ENCODE results near the gene FNTB. TPM values are rescaled to one million over a fixed set of nuclear protein-coding genes. Genes with fewer than 3 reads are reported as not detected.

Gene FNTB
- total and polyA plus RNA-seq, 2 donors (not counting 1 experiment from before 2014, with no cell fraction given) = 6.6 to 10.2 TPM

GRCh38 chr14:65065719-65066118, 79.0 kb downstream of the FNTB start:
- no peak for DNase-seq
- WGBS (ENCODE audit: insufficient coverage) = 93% methylated on average over 7 of the region's 7 CpGs
- no peaks in the 10 kb centered on the region for H3K9me3 Mint-ChIP-seq (ENCODE audit: insufficient read depth)
- Histone ChIP-seq H3K27me3 (replicated peaks in 1 of 4; ENCODE audit: control extremely low read depth in 1 of 4, control insufficient read depth in 3 of 4, insufficient read depth in 4 of 4, low read length in 3 of 4) (no peaks in the 10 kb centered on the region), H3K4me3 (ENCODE audit: control extremely low read depth in 1 of 5, extremely low read depth in 1 of 5, insufficient read depth in 1 of 5, low read depth in 2 of 5, low read length in 4 of 5) (no peak overlapping the region), H3K27ac (ENCODE audit: low read length in 2 of 2) (no peak overlapping the region), H3K36me3 (replicated peaks in 1 of 2; ENCODE audit: control extremely low read depth in 1 of 2, control insufficient read depth in 1 of 2, extremely low read depth in 1 of 2, insufficient read depth in 2 of 2, low read length in 1 of 2) (peaks cover 0 to 59% of the 10 kb centered on the region in 2 experiments), H3K9me3 (ENCODE audit: control extremely low read depth in 1 of 3, control insufficient read depth in 2 of 3, insufficient read depth in 1 of 3, low read length in 2 of 3) (no peaks in the 10 kb centered on the region), H3K4me2 (replicated peaks; ENCODE audit: low read depth, low read length, poor library complexity, severe bottlenecking) (no peak overlapping the region), H3K79me2 (ENCODE audit: control insufficient read depth, insufficient read depth, low read length) (peaks cover 3% of the 10 kb centered on the region), H3K4me1 (ENCODE audit: control insufficient read depth in 2 of 2, insufficient read depth in 2 of 2, low read length in 2 of 2) (no peaks in the 10 kb centered on the region), H4K20me1 (ENCODE audit: control insufficient read depth, insufficient read depth, low read length, poor library complexity, severe bottlenecking) (peaks cover 5% of the 10 kb centered on the region), H3K9ac (ENCODE audit: low read length) (no peak overlapping the region), H2AFZ (ENCODE audit: insufficient read depth, low read depth, low read length, poor library complexity, severe bottlenecking) (no peak overlapping the region)
- ChIA-PET POLR2A (no interaction called here), CTCF (no interaction called here)
- intact Hi-C loops (cut with micrococcal nuclease) = no loop called here
- H3K27me3 Mint-ChIP-seq = no peaks in the 10 kb centered on the region
- H3K27ac Mint-ChIP-seq = no peak overlapping the region
- ATAC-seq (ENCODE audit: low read depth) = no peak
- TF ChIP-seq, protein P1, sequence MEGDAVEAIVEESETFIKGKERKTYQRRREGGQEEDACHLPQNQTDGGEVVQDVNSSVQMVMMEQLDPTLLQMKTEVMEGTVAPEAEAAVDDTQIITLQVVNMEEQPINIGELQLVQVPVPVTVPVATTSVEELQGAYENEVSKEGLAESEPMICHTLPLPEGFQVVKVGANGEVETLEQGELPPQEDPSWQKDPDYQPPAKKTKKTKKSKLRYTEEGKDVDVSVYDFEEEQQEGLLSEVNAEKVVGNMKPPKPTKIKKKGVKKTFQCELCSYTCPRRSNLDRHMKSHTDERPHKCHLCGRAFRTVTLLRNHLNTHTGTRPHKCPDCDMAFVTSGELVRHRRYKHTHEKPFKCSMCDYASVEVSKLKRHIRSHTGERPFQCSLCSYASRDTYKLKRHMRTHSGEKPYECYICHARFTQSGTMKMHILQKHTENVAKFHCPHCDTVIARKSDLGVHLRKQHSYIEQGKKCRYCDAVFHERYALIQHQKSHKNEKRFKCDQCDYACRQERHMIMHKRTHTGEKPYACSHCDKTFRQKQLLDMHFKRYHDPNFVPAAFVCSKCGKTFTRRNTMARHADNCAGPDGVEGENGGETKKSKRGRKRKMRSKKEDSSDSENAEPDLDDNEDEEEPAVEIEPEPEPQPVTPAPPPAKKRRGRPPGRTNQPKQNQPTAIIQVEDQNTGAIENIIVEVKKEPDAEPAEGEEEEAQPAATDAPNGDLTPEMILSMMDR (IDR thresholded peaks at IDR 0.05) = no peak
- TF ChIP-seq EZH2 (IDR thresholded peaks at IDR 0.05; ENCODE audit: borderline replicate concordance, insufficient read depth, low read depth, low read length, poor library complexity, severe bottlenecking) = no peak
- no peak overlapping the region for H3K4me3 Mint-ChIP-seq
- peaks cover 6% of the 10 kb centered on the region for H3K4me1 Mint-ChIP-seq

DNA sequence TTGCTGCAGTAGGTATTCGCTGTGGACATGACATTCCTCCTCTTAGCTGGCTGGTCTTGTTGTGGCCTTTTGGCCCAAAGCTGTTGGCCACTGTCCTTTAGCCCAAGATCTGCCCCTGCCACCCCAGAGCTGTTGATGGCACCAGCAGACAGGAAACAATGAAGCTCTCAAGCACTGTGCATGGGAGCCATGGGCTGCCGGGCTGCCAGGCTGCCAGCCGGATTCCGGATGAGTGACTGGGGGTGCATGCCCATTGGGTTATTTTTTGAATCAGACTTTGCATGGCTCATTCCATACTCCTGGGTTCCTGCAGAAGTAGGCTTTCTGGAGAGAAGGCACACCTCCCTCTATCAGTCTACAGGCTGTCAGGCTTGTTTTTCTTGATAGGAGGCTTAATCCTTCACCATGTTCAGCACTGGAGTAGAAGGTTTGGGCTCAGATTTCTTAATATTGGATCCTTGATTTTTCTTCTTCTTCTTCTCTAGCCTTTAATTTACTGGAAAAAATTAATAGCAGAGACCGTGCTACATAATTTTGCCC, 83.2 kb downstream of the FNTB start:
- no peaks in the 10 kb centered on the region for H3K27me3 Mint-ChIP-seq
- POLR2A ChIA-PET = no interaction called here
- no peak for ATAC-seq (ENCODE audit: low read depth)
- TF ChIP-seq, protein P1 (IDR thresholded peaks at IDR 0.05) = no peak
- no peak for TF ChIP-seq EZH2 (IDR thresholded peaks at IDR 0.05; ENCODE audit: borderline replicate concordance, insufficient read depth, low read depth, low read length, poor library complexity, severe bottlenecking)
- Histone ChIP-seq H2AFZ (ENCODE audit: insufficient read depth, low read depth, low read length, poor library complexity, severe bottlenecking) (no peak overlapping the region), H3K4me1 (ENCODE audit: control insufficient read depth in 2 of 2, insufficient read depth in 2 of 2, low read length in 2 of 2) (peaks cover 7 to 8% of the 10 kb centered on the region in 2 donors), H3K4me2 (replicated peaks; ENCODE audit: low read depth, low read length, poor library complexity, severe bottlenecking) (no peak overlapping the region), H3K36me3 (replicated peaks in 1 of 2; ENCODE audit: control extremely low read depth in 1 of 2, control insufficient read depth in 1 of 2, extremely low read depth in 1 of 2, insufficient read depth in 2 of 2, low read length in 1 of 2) (peaks cover 0 to 39% of the 10 kb centered on the region in 2 experiments), H3K4me3 (ENCODE audit: control extremely low read depth in 1 of 5, extremely low read depth in 1 of 5, insufficient read depth in 1 of 5, low read depth in 2 of 5, low read length in 4 of 5) (no peak overlapping the region), H3K27ac (ENCODE audit: low read length in 2 of 2) (no peak overlapping the region), H3K27me3 (replicated peaks in 1 of 4; ENCODE audit: control extremely low read depth in 1 of 4, control insufficient read depth in 3 of 4, insufficient read depth in 4 of 4, low read length in 3 of 4) (no peaks in the 10 kb centered on the region), H3K9me3 (ENCODE audit: control extremely low read depth in 1 of 3, control insufficient read depth in 2 of 3, insufficient read depth in 1 of 3, low read length in 2 of 3) (no peaks in the 10 kb centered on the region), H4K20me1 (ENCODE audit: control insufficient read depth, insufficient read depth, low read length, poor library complexity, severe bottlenecking) (peaks cover 25% of the 10 kb centered on the region), H3K79me2 (ENCODE audit: control insufficient read depth, insufficient read depth, low read length) (peaks cover 3% of the 10 kb centered on the region), H3K9ac (ENCODE audit: low read length) (no peak overlapping the region)
- H3K4me3 Mint-ChIP-seq = no peak overlapping the region
- no peak overlapping the region for H3K27ac Mint-ChIP-seq
- 100% methylated on average over 5 of the region's 5 CpGs for WGBS (ENCODE audit: insufficient coverage)
- intact Hi-C loops (cut with micrococcal nuclease) = no loop called here
- CTCF ChIA-PET = no interaction called here
- H3K9me3 Mint-ChIP-seq (ENCODE audit: insufficient read depth) = no peaks in the 10 kb centered on the region
- H3K4me1 Mint-ChIP-seq = peaks cover 18% of the 10 kb centered on the region
- no peak for DNase-seq
